MM.1S (cell line): ENCODE results near the gene CTAGE1.

Source experiments
- DNase-seq: peaks from one replicate; pipeline ENCODE4 v3.0.0-alpha.2; 2015
- H2AFZ ChIP-seq: fragments of 300-600 bp; sonication (generic); 2 replicates; pipeline ENCODE4 v1.6.0; 2016; ENCODE audit warnings: antibody characterized with exemption, low read length
- H3F3A ChIP-seq: fragments of 300-600 bp; sonication (generic); 2 replicates; pipeline ENCODE4 v1.6.1; 2016; ENCODE audit warnings: mild to moderate bottlenecking, antibody characterized with exemption, low read length, moderate library complexity, mixed read lengths; ENCODE audit not compliant: insufficient read depth
- H3K27ac ChIP-seq: fragments of 300-600 bp; sonication (generic); 2 replicates; pipeline ENCODE4 v1.5.1; 2016; ENCODE audit warnings: mild to moderate bottlenecking, low read length
- H3K27me3 ChIP-seq: fragments of 300-600 bp; sonication (generic); replicated peaks from 2 replicates; pipeline ENCODE4 v1.6.0; 2016; ENCODE audit warnings: low read length; ENCODE audit not compliant: insufficient read depth
- H3K36me3 ChIP-seq: fragments of 300-600 bp; sonication (generic); replicated peaks from 2 replicates; pipeline ENCODE4 v1.6.1; 2016; ENCODE audit warnings: mild to moderate bottlenecking, low read length, mixed read lengths; ENCODE audit not compliant: insufficient read depth
- H3K4me1 ChIP-seq: fragments of 300-600 bp; sonication (generic); 2 replicates; pipeline ENCODE4 v1.6.1; 2016; ENCODE audit warnings: low read length, mixed read lengths
- H3K4me2 ChIP-seq: fragments of 300-600 bp; sonication (generic); 2 replicates; pipeline ENCODE4 v1.6.0; 2016; ENCODE audit warnings: low read depth, low read length
- H3K4me3 ChIP-seq: fragments of 300-600 bp; sonication (generic); 2 replicates; pipeline ENCODE4 v1.5.1; 2016; ENCODE audit warnings: low read length, mixed read lengths
- H3K79me2 ChIP-seq: fragments of 300-600 bp; sonication (generic); 2 replicates; pipeline ENCODE4 v1.6.1; 2016; ENCODE audit warnings: mixed run types, low read length, mixed read lengths
- H3K9ac ChIP-seq: fragments of 300-600 bp; sonication (generic); 2 replicates; pipeline ENCODE4 v1.6.1; 2016; ENCODE audit warnings: low read length, mixed read lengths
- H3K9me2 ChIP-seq: fragments of 300-600 bp; sonication (generic); replicated peaks from 2 replicates; pipeline ENCODE4 v1.6.1; 2016; ENCODE audit warnings: mild to moderate bottlenecking, low read length, mixed read lengths; ENCODE audit not compliant: insufficient read depth
- H3K9me3 ChIP-seq: fragments of 300-600 bp; sonication (generic); replicated peaks from 2 replicates; pipeline ENCODE4 v1.6.1; 2016; ENCODE audit warnings: mild to moderate bottlenecking, low read length, mixed read lengths; ENCODE audit not compliant: insufficient read depth
- H4K20me1 ChIP-seq: fragments of 300-600 bp; sonication (generic); 2 replicates; pipeline ENCODE4 v1.6.1; 2016; ENCODE audit warnings: mild to moderate bottlenecking, low read length, moderate library complexity, mixed read lengths; ENCODE audit not compliant: insufficient read depth
- CTCF ChIP-seq: fragments of 300-600 bp; sonication (generic); IDR thresholded peaks from 2 replicates; pipeline ENCODE4 v1.5.1; 2016; ENCODE audit warnings: antibody characterized with exemption, low read length, mixed read lengths
- EZH2 ChIP-seq: fragments of 300-600 bp; sonication (generic); optimal IDR thresholded peaks from 2 replicates; pipeline ENCODE3; 2017; ENCODE audit warnings: low read depth, mild to moderate bottlenecking, antibody characterized with exemption, low read length, mixed read lengths
- EZH2phosphoT487 ChIP-seq: fragments of 300-600 bp; sonication (generic); IDR thresholded peaks from 2 replicates; pipeline ENCODE4 v1.6.1; 2018; ENCODE audit warnings: antibody characterized with exemption, low read length

CTAGE1 gene

GRCh38 chr18:22463076-22463475 is 45.4 kb upstream of the CTAGE1 start:
- Histone ChIP-seq H3K79me2 (no peaks in the 10 kb centered on the region), H2AFZ (no peak overlapping the region), H3K9me3 (no peaks in the 10 kb centered on the region), H3K27ac (no peak overlapping the region), H3K36me3 (no peaks in the 10 kb centered on the region), H3F3A (no peaks in the 10 kb centered on the region), H3K4me1 (no peaks in the 10 kb centered on the region), H3K4me3 (no peak overlapping the region), H3K27me3 (no peaks in the 10 kb centered on the region), H3K9ac (no peak overlapping the region), H3K9me2 (no peaks in the 10 kb centered on the region), H4K20me1 (no peaks in the 10 kb centered on the region), H3K4me2 (no peak overlapping the region)
- TF ChIP-seq CTCF (no peak), EZH2 (no peak), EZH2phosphoT487 (no peak)
- DNase-seq = no peak

- Histone ChIP-seq H3F3A (no peaks in the 10 kb centered on the region), H3K27ac (no peak overlapping the region), H4K20me1 (no peaks in the 10 kb centered on the region), H3K4me1 (no peaks in the 10 kb centered on the region), H3K27me3 (no peaks in the 10 kb centered on the region), H3K36me3 (no peaks in the 10 kb centered on the region), H3K4me2 (no peak overlapping the region), H2AFZ (no peak overlapping the region), H3K4me3 (no peak overlapping the region), H3K9me2 (no peaks in the 10 kb centered on the region), H3K79me2 (no peaks in the 10 kb centered on the region), H3K9me3 (no peaks in the 10 kb centered on the region), H3K9ac (no peak overlapping the region)
- DNase-seq = no peak
- no peak for TF ChIP-seq CTCF
- TF ChIP-seq EZH2phosphoT487 = no peak
- TF ChIP-seq EZH2 = no peak
Observed at GRCh38 chr18:22459491-22459890, 41.8 kb upstream of the CTAGE1 start.

- Histone ChIP-seq H3K4me2 (no peak overlapping the region), H3K79me2 (no peaks in the 10 kb centered on the region), H3K27me3 (no peaks in the 10 kb centered on the region), H3K36me3 (no peaks in the 10 kb centered on the region), H3K27ac (no peak overlapping the region), H3K9me3 (no peaks in the 10 kb centered on the region), H3K9me2 (no peaks in the 10 kb centered on the region), H3F3A (no peaks in the 10 kb centered on the region), H2AFZ (no peak overlapping the region), H3K9ac (no peak overlapping the region), H3K4me3 (no peak overlapping the region), H3K4me1 (no peaks in the 10 kb centered on the region), H4K20me1 (no peaks in the 10 kb centered on the region)
- no peak for DNase-seq
- TF ChIP-seq CTCF = no peak
- TF ChIP-seq EZH2 = no peak
- no peak for TF ChIP-seq EZH2phosphoT487
Observed at GRCh38 chr18:22457524-22457923, 39.8 kb upstream of the CTAGE1 start.
